Hematopoietic multipotent progenitor cell treated with erythropoietin and hydrocortisone succinate and interleukin-3 and kit ligand, for 4 days (in vitro differentiated cells): ENCODE measurements around the gene ARHGEF40.

Source experiments
- DNase-seq: peaks from one replicate; pipeline ENCODE4 v3.0.0-alpha.2; 2015

ARHGEF40 gene

GRCh38 chr14:21084396-21084795 is 14.3 kb downstream of the ARHGEF40 start:
- no peak for DNase-seq

GRCh38 chr14:21084998-21085853 is 15.1 kb downstream of the ARHGEF40 start:
- DNase-seq, result peak; percentile 42

DNA sequence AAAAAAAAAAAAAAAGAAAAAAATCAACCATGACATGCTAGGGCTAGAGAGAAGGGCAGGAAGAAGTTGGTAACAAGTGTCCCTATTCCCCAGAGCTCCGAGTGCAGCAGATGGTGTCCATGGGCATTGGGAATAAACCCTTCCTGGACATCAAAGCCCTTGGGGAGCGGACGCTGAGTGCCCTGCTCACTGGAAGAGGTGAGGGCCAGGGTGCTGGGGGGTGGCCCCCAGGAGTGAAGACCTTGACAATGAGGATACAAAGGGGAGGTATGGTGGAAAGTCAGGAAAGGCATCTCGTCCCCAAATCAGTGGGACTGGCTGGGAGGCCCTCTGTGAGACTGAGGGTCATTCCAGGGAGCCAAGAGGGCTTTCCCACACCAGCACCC is 16.8 kb downstream of the ARHGEF40 start:
- DNase-seq, result no peak

GRCh38 chr14:21087294-21088091 is 17.4 kb downstream of the ARHGEF40 start:
- DNase-seq, result peak; percentile 84

DNA sequence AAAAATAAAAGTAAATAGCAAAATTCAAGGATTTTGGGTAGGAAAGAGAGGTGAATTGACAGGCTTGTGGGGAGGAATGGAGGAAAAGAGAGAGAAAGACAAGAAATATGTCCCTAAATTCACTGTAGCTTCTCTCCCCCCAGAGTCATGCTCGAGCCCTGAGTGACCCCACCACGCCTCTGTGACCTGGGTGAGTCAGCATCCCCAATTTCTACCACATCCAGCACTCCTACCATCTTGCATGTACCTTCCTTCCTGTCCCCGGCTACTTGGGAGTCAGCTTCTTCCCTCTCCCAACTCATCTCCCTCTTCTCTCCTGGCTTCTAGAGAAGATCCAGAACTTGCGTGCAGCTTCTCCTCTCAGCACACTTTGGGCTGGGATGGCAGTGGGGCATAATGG is 18.6 kb downstream of the ARHGEF40 start:
- DNase-seq, result no peak

DNA sequence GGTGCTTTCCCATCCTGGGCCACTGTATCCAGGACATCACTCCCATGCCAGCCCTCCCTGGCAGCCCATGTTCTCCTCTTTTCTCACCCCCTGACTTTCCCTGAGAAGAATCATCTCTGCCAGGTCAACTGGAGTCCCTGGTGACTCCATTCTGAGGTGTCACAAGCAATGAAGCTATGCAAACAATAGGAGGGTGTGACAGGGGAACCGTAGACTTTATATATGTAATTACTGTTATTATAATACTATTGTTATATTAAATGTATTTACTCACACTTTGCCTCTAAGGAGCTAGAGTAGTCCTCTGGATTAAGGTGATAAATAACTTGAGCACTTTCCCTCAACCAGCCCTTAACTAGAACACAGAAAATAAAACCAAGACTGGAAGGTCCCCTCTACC is 19.2 kb downstream of the ARHGEF40 start:
- no peak for DNase-seq

DNA sequence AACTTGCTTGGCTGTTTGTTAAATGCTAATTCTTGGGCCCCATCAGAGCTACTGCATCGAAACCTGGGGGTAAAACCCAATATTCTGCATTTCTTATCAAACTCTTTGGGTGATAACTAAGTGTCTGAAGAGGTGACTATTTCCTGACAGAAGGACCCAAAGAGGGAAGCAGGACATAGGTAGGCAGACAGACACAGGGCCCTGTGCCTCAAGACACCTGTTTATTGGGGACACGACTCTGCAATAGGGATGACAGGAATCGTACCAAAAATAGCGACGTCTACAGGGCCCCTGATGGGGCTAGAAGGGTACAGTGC is 19.7 kb downstream of the ARHGEF40 start:
- DNase-seq, result no peak

DNA sequence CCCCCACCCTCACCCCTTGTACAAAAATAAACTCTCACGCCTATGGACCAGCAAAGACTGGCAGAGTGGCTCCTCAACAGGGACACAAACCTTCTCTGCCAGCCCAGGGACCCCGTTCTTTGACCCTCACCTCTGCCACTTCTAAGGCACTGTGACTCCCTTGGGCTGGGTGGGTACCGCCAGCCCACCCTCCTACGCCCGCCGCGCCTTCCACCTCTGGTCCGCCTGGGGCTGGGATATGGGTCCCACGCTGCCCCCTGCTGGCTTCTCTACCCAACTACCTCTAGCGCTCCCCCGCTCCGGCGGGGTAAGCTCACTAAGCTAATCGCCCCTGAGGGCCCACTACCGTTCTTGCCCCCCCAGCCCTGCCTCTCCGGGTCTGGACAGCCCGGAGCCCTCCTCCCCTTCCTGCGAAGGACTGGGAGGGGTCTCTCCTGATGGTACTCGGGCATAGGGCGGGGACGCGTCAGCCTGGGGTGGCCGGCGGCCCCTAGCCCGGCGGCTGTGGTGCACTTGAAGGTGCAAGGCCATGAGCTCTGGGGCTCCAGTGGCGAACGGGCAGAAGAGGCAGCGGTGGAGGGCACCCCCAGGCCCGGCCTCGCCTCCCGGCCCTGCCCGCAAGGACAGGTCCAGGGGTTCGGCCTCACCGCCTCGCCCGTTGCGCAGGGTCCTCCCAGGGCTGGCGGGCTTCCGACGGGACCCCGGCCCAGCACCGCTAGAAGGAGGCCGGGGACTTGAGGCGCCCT is 20.3 kb downstream of the ARHGEF40 start:
- peak; percentile 56 for DNase-seq

- no peak for DNase-seq
Observed at GRCh38 chr14:21090940-21091663, 21.0 kb downstream of the ARHGEF40 start.

GRCh38 chr14:21091821-21092272 is 21.7 kb downstream of the ARHGEF40 start:
- DNase-seq, result no peak

- DNase-seq, result peak; percentile 86
Observed at GRCh38 chr14:21092273-21093011, 22.3 kb downstream of the ARHGEF40 start.

DNA sequence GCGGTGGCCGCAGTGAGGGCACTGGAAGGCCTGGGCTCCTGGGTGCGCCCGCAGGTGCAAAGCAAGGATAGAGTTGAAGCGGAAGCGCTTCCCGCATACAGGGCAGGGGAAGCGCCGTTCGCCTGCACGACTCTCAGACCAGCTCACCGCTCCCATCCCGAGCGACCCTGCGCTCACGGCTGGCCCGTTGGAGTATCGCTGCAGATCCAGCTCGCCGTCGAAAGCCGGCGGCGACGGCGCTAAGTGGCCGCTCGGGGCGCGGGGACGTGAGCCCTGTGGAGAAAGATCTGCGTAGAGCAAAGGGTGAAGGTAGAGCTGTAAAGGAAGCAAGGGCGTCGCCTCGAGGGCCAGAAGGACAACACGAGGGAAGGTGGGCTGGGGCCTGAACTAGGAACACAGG is 22.9 kb downstream of the ARHGEF40 start:
- DNase-seq, result no peak

- no peak for DNase-seq
Observed at GRCh38 chr14:21093769-21094681, 23.9 kb downstream of the ARHGEF40 start.

DNA sequence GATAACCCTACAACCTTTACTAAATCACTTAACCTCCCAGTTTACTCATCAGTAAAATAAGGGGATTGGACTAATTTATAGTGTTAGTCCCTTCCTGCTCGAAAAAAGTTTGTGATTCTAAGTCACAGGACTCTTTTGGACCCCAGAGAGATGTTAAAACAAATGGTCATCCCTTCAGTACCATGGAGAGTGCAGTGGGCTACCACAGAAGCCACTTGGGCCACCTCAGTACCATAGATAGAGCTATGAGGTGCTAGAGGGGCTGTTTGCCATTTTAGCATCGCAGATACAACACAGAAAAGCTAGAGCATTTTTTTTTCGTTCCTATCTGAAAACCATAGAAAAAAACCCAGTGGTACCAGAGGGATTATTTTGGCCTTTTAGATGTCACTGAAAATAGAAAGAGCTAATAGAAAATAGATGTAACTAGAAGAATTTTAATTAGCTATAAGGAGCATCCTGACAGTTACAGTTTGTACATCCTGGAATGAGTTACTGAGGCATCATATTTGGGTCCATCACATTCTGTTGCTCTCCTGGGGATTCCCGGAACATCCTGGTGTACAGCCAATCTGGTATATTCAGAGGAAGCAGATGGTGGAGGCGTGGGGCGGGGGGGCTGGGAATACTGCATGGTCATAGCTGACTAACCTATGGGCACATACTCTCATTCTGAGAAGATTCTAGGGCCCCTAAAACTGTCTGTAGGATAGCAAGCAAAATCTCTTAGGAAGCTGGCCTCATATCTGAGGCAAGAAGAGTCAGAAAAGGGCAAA is 25.5 kb downstream of the ARHGEF40 start:
- peak; percentile 35 for DNase-seq

GRCh38 chr14:21096438-21096837 is 26.3 kb downstream of the ARHGEF40 start:
- DNase-seq, result no peak

GRCh38 chr14:21096978-21097635 is 27.0 kb downstream of the ARHGEF40 start:
- no peak for DNase-seq

- DNase-seq, result peak; percentile 41
Observed at GRCh38 chr14:21097636-21098075, 27.6 kb downstream of the ARHGEF40 start.

DNA sequence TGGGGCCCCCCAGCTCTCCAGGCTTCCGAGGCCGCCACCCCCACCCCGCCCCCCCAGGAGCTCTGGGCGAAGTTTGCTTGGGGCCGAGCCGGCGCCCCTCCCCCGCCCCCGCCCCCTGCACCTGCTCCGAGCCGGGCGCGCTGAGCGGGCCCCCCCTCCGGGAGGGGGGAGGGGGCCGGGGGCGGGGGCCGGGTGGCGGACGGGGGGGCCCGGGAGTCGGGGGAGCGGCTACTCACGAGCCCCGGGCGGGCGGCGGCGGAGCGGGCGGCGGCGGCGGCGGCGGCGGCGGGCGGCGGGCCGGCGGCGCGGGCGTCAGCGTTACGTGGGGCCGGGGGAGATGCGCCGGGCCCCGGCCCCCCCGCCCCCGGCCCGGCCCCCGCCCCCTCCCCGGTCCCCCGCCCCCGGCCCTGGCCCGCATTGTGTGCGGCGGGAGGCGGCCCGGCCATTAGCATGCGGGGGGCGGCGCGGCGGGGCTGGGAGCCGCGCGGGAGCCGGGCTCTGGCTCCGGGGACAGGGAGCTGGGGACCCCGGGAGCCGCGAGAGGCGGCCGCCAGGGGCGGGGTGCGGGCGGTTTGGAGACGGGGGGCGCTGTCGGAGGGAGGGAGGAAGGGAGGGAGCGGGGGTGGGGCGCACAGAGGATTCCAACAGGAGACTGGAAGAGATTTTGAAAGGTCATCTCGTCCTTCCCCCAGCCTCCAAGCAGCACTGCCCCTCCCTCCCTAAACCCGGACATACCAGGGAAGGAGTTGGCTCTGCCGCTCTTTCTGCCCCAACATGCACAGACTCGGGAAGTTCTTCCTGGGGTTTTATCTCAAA is 28.2 kb downstream of the ARHGEF40 start, which contains the start of gene ZNF219:
TSS of gene ZNF219 (minus strand) at position 580 of the 816 bp plus-strand sequence. CDS start 5,064 bp downstream, outside the sequence.
- DNase-seq, result peak; percentile 71
